Stimulated activated CD4-positive, alpha-beta T cell treated with anti-CD3 and anti-CD28 coated beads, Interleukin-12 subunit alpha, Interleukin-12 subunit beta, amount 100 ng/mL, for 48 hours (primary cell): Measurements from ENCODE around the gene RGS17.
"Not testable (repeated sequence)": the region's sequence is repeated elsewhere in the genome, so short reads cannot be mapped to it uniquely, and the experiment has no call there.

Experiments used
- DNase-seq, 3 donors: peaks; one replicate each; pipeline ENCODE4 v3.0.0-alpha.2; 2020; ENCODE audit warnings: low read depth in 2 of 3, low spot score in 1 of 3

The RGS17 gene, protein sequence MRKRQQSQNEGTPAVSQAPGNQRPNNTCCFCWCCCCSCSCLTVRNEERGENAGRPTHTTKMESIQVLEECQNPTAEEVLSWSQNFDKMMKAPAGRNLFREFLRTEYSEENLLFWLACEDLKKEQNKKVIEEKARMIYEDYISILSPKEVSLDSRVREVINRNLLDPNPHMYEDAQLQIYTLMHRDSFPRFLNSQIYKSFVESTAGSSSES

DNA sequence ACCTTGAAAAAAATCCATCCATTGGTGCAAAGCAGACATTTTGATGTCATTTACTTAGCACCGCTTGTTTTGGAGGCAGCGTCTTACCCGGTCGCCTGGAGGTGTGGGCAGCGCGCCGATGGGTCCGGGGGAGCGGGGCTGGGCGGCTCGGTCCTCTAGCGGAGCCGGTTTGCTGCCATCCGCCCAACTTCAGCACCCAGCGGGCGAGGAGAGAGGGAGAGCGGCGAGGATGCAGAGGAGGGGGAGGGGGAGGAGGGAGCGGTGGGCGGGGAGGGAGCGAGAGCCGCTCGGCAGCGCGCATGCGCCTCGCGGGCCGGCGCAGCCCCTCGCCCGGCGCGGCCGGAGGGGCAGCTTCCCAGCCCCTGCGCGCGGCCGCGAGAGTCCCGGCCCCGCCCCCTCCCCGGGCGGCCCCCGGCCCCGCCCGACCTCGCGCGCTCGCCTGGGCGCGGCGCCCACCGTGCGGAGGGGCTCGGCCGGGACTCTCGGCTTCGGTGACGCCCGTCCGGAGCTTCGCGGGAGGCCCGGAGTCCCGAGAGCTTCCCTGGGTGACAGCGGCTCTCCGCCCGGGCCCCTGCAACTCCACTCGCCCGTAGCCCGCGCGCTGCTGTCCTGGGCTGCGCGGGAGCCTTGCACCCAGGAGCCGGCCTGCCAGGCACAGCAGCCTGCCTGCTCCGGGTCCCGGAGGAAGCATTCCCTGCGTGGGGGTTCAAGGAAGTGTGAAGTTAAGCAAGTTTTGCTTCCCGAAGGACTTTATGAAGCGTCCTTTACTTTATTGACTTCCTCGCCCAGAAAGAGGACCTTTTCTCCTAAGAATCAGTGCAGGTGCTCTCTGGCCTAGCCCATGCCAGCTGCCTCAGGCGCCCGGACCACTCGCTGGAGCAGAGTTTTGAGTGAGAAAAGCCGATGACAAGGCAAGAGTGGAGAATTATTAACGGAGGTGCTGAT, at the start of gene RGS17:
Gene RGS17 (minus strand): TSS at position 246 of the 945 bp plus-strand sequence. CDS start 87,264 bp downstream, outside the sequence.
- peak in 1 of 3 donors; percentile 9 for DNase-seq

DNA sequence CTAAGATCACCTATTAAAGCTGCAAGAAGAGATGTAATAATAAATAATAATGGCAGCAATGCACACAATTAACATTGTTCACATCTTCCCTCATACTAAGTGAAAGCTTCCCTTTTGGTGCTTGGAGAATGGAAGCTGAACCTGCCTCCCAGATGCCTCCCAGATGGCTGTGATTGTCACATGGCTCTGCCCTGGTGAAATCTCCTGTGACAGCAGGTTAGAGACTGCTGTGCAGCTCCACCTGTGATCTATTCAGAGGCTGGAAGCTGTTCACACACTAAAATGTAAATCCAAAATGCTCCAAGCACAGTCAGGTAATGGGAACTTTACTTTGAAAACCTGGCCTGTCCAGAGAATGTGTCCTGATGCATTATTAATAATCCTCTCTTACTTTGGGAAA, 41.7 kb upstream of the RGS17 start:
- no peak for DNase-seq

DNA sequence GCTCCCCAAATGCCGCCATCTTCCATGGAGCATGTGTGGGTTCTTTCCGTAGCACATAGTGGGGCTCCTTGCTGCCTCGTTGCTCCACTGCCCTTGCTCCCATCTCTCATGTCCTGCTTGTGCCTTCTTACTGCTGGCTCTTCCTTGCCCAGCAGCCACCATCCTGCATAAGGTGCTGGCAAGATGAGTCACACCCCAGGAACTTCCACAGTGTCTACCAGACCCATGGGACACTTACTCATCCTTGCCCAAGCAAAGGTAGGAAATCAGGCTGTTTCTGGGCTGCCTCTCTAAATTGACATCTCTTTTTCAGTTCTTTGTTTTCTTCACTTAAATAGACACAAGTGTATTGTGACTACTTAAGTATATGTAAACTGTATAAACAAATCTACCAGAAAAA, 39.4 kb upstream of the RGS17 start:
- no peak for DNase-seq

DNA sequence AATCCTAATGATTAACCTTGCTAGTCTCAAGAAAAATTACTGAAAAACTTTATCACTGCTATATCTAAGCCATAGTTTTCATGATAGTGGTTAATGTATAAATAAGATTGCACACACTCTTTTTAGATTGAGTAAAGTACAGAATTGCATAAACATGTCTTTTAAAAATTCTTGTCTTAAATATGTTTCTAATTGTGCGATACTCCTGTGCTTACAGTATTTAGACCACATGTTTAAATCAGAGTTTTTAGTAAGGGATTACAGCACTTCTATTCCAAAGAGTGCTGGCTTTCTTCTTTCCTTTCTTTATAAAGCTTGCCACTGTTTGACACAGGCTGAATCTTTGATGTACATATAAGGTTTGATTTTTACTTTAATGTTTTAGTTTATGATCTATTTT, 36.8 kb upstream of the RGS17 start:
- DNase-seq = no peak

DNA sequence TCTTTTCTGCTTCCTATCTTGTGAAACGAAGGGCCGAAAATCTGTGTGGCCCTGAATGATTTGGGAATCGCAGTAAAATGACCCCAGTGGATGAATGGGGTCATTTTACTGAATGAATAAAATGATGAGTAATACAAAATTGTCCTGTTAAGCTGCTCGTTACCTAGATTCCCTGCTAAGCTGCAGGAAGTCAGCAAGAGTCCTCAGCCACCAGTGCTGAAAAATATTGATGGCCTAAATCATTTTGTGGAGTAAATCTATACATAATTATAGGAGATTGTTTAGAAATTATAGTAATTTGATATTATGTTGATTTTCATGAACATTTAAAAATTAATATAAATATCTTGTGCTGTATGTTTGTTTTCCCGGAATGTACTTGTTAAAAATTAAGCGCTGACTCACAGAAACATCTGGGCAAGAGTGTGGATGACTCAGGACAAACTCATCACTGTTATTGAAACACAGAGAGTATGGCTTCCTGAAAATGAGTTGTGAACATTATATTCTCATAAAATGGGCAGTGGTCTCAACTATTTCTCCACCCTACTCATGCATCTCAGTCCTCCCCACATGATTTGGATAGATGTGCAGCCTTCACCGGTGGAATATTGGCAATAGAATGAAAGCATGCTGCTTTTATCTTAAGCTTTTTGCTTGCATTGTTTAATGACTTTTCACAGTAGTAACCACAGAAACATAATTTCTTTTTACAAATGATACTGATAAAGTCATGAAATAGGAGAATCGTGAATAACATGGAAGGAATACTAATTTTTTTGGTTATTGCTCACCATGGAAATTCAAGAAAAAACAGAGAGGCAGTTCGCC, 36.2 kb upstream of the RGS17 start:
- DNase-seq = no peak

DNA sequence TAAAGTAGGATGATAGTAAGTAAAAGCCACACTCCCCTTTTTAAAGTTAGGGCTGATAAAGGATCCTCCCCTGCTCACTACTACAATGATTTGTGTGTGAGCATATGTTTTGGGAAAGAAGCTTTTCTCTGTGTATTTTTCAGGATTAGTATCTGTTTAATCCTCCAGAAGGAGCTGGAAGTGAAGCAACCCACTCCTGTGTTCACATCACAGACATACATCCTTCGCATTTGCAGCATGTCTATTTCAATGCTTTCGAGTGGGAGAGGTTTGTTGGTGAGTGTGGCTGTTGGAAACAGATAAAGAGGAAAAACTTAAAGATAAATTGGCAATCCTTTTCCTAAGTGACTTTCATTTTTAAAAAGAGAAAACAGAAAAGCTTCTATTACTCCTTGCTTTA, 31.6 kb upstream of the RGS17 start:
- DNase-seq = no peak

DNA sequence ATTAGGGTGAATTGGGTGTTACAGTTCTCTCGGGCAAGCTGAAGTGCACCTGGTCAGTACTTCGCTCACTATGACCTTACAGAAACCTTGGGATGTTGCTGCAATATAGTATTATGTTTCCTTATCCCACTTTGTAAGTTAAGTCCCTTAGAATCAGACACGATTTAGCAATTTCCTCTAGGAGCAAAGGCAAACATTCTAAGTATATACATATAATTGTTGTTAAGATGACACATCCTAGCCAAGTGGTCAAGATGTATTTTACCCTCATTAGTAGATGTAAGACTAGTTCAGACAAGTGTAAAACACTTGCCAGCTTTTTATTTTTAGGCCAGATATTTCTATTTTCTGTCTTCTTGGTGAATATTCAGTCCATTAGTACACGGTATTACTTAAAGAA, 31.1 kb upstream of the RGS17 start:
- DNase-seq = no peak

DNA sequence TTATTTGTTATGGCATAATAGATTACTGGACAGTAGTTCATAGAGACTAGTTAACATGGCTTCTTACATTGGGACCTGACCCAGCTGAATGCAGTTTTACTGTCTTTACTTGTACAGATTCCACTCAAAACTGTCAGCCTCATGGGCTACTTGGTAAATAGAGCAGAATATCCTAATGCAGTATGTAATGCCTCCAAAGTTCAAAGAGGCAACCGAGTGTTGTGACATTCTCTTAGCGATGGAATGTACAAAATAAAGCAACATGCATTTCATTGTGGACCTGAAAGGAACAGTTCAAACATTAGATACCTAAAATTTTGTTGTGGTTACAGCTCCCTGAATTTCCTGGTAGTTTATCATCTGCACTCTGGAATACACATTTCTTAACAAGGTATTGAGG, 29.1 kb upstream of the RGS17 start:
- DNase-seq = no peak

DNA sequence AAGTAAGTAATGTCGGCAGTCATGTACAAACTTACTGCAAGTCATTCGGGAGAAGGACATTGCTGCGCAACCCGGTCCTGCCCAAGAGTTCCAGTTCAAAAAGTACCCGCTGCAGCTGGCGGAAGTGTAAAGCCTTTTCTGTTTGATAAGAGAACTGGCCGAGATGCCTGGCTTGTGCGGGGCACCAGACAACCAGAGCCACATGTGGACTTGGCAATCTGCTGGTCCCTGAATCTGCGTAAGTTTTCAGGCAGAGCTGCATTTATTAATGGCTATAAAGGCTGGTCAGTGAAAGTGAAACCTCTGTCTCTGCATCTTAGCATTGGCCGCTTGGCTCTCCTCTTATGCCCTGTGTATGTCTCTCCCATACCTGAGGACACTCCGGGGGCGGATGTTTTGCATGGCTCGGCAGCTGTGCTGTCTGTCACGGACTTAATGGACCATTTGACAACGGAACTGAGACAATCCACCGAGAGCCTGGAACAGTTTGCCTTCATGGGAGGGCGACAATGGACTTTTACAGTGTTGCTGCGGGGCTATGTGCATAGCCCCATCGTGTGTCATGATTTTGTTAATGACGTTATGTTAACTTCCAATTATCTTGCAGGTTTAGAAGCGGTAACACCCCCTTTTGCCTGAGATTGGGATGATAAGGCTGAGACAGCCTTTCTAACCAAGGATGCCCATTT, 19.8 kb upstream of the RGS17 start:
- no peak for DNase-seq

DNA sequence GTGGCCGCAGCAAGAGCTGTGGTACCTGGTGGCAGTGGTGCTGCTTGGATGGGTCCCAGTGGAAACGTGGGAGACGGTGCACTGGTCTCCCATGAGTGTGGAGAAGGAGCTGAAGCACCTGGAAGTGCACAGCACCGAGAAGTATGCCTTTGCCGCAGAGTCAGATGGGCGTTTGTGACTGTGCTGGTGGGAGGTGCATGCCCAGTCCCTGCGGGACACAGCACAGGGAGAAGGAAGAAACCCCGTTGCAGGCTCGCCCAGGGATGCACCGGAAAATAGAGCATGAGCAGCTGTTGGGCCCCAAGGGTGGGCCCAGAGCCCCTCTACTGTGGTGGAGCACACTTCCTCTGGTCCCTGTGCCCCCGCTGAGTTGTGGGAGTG, 19.3 kb upstream of the RGS17 start:
- no peak for DNase-seq

DNA sequence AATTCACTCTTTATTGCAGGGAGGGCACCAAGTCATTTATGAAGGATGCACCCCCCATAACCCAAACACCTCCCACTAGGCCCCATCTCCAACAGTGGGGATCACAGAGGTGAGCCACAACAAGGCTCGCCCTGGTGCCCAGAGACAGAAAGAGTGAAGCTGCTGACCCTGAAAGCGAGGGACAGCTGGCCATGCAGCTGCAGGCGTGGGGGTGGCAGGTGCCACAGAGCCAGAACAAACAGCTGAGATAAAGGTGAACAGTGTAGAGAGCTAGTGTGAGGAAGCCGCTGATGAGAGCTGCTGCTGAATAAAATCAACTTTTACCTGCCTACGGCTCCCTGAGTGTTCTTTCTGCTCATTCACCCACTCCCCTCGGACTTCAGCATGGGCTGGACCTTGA, 18.8 kb upstream of the RGS17 start:
- DNase-seq = no peak

DNA sequence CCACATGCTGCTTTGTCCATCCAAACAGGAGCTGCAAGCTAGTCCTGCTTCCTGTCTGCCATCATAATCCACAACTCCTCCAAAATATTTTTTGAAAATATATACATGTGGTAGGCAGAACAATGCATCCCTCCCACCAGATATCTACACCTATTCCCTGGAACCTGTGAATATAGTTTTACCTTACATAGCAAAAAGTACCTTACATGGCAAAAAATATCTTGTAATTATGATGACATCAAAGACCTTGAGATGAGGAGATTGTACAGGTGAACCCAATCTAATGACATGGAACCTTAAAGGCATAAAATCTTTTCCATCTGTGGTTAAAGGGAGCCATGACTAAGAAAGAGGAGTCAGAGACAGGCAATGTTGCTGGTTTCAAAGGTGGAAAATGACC, 15.3 kb upstream of the RGS17 start:
- no peak for DNase-seq

DNA sequence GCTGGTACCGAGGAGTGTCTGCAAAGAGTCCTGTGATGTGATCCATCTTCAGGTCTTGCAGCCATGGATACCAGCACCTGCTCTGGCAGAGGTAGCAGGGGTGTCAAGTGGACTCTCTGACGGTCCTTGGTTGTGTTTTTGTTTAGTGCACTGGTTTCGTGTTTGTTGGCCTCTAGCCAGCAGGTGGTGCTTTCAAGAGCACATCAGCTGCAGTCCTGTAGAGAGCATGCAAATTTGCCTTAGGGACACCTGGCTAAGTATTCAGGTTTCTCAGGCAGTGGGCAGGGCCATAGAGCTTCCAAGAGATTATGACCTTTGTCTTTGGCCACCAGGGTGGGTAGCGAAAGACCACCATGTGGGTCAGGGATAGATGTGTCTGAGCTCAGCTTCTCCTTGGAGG, 14.5 kb upstream of the RGS17 start:
- DNase-seq = no peak

DNA sequence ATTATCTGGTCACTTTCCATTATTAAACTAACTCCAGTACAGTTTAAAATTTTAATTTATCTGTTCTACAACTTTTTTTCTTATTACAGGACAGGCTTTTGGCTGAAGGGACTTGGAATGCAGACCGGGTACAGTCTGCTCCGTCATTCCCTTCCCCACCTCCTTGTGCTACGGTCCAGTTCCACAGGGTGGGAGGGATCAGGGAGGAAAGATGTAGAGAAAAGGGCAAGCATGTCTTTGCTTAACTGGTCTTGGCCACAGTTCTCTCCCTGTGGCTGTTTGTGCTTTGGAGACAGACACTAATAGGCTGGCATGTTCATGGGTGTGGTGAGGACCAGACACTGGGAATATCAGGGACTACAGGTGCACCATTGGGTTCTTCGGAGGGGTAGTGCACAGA, 12.1 kb upstream of the RGS17 start:
- no peak for DNase-seq

DNA sequence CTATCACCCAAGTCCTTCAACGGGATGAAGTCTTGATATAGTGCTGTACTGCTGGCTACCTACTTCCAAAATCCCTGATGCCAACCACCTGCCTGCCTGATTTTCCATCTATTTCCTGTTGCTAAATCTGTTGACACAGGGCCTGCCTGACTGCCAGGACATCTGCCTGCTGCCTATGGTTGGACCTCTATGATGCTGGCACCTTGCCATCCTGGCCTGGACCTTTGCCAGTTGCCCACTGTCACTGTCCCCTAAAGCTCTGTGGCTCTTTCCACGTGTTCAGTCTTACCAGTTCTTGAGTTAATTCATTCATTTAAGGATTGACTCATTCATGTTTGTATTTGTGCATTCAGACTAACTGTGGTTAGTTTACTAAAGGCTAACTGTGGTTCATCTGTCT, 9.2 kb upstream of the RGS17 start:
- DNase-seq = no peak

DNA sequence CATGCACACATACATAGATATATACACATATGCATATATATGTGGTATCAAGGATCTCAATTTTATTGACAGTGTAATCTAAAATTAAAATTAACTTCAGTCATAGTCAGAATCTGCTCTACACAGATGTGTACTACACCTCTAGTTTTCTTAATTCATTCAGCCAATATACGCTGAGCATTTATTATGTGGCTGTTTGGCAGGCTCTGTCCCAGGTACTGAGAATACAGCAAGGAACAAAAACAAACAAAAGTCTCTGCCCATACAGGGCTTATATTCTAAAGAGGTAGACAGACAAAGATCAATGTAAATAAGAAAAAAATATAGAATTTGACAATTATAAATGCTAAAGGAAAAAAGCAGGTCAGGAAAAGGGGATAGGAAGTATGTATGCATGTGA, 7.8 kb upstream of the RGS17 start:
- DNase-seq = no peak

DNA sequence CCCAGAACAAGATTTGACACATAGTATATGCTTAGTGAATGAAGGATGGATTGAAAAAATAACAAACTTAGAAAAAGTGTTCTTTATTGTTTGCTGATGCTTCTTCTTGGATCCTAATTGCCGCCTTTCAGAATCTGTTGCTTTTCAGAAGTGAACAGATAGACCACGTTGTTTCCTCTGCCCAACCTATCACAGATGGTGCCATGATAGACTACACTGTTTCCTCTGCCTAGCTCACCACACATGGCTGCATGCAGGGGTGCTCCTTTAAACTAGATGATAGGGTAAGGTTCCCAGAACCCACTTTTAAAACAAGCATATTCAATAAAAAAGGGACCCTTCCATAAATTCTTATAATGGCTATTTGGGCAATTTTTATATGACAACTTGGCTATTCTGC, 4.6 kb upstream of the RGS17 start:
- no peak for DNase-seq

DNA sequence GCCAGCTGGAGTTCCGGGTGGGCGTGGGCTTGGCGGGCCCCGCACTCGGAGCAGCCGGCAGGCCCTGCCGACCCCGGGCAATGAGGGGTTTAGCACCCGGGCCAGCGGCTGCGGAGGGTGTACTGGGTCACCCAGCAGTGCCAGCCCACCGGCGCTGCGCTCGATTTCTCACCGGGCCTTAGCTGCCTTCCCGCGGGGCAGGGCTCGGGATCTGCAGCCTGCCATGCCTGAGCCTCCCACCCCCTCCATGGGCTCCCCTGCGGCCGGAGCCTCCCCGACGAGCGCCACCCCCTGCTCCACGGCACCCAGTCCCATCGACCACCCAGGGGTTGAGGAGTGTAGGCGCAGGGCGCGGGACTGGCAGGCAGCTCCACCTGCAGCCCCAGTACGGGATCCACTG, 2.6 kb upstream of the RGS17 start:
- not testable (repeated sequence) for DNase-seq

DNA sequence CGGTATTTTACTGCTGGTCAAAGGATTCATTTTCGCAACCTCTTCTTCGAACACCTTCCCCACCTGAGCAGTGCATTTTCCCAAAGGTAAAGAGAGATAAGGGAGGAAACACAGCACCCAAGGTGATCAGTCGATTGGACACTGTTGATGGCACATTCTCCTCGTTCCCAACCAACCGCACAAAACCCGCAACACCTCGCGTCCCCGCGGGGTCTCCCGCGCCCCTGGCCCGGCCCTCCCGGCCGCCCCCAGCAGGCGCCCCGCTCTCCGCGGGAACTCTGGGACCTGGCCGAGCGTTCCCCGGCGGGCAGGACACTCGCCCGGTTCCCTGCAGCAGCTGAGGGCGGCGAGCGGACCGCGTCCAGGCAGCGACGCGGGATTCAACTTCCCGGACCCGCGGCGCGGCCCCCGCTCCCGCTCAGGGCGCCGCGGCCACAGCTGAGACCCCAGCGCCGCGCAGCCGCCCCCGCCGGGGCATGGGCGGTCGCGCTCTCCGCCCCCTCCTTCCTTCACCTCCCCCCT, 506 bp downstream of the RGS17 start:
- no peak for DNase-seq

DNA sequence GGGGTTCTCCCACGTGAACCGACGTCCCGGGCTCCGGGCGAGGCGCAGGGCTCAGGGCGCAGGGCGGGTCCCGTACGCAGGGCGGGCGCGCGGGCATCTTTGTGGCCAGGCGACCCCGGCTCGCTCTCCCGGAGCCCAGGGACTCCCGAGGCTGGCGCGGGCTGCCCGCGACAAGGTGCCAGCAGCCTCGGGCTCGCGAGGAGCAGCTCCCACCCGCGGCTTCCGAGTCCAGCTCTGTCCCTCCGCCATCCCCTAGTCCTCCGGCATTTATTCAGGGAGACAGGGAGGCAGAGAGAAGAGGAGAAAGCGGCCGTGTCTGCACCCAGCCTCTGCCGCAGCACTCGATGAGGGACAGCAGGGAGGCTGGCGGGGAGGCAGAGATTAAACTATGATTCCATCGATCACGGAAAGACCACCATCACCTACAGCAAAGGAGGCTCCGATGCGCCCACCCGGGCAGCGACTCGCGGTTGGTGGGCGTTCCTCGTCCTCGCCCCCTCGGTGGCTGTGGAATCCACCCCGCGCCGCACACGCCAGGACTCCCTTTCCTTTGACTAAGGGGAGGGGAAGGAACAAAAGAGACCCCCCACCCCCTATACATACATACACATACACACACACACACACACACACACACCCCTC, 1.1 kb downstream of the RGS17 start:
- no peak for DNase-seq

DNA sequence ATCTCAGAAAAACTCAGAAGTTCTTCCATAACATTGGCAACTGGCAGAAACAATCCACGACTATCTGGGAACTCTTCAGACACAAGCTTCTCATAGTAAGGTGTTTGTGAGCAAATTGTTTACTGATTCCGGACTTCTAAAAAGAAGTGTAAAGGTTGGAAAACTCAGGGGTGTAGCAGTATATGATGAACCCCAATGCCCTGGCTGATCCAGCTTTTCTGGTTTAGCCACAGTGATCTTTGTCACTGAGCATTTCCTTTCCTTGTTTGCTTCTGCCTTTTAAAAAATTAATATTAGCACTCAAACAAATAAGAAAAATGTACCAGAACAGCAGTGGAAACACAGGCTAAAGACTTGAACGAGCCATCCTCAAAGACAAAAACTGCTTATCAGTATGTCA, 4.9 kb downstream of the RGS17 start:
- DNase-seq = no peak
